DMS 273 (cell line): Measurements from ENCODE around the gene PDGFA.

ENCODE experiments used
- DNase-seq: peaks from one replicate; lab custom pipeline; 2025; ENCODE audit not compliant: unreplicated experiment; lab: John Stamatoyannopoulos, UW

Gene PDGFA

GRCh38 chr7:462173-463103, 57.2 kb downstream of the PDGFA start:
- no peak for DNase-seq

- DNase-seq: no peak
Measured at GRCh38 chr7:461453-462172, 58.0 kb downstream of the PDGFA start.

- no peak for DNase-seq
Measured at GRCh38 chr7:461117-461452, 58.6 kb downstream of the PDGFA start.

GRCh38 chr7:460374-461116, 59.1 kb downstream of the PDGFA start:
- DNase-seq: no peak

GRCh38 chr7:459584-460373, 59.9 kb downstream of the PDGFA start:
- no peak for DNase-seq

GRCh38 chr7:458511-459245, 61.0 kb downstream of the PDGFA start:
- no peak for DNase-seq

- no peak for DNase-seq
Measured at GRCh38 chr7:457814-458510, 61.7 kb downstream of the PDGFA start.

- DNase-seq: peak; percentile 81
Measured at GRCh38 chr7:455110-455928, 64.3 kb downstream of the PDGFA start.

GRCh38 chr7:454356-455109, 65.1 kb downstream of the PDGFA start:
- no peak for DNase-seq

- DNase-seq: no peak
Measured at GRCh38 chr7:453597-454306, 65.9 kb downstream of the PDGFA start.

- DNase-seq: no peak
Measured at GRCh38 chr7:452791-453455, 66.7 kb downstream of the PDGFA start.

GRCh38 chr7:452226-452751, 67.4 kb downstream of the PDGFA start:
- no peak for DNase-seq

GRCh38 chr7:451255-452225, 68.1 kb downstream of the PDGFA start:
- no peak for DNase-seq

GRCh38 chr7:450741-451140, 68.9 kb downstream of the PDGFA start:
- no peak for DNase-seq

- DNase-seq: no peak
Measured at GRCh38 chr7:450036-450435, 69.6 kb downstream of the PDGFA start.
